K562 (cell line): ENCODE results near the gene LEO1. TPM values are rescaled to one million over a fixed set of nuclear protein-coding genes. Genes with fewer than 3 reads are reported as not detected.
A peak's percentile ranks its signal among the peaks of the same experiment; 100 is the strongest.

ENCODE experiments used
- ATAC-seq: fragments of 200-7000 bp; cut with Tn5 transposase; 3 replicates; pipeline ENCODE4 v1.9.1; 2020; ENCODE audit warnings: moderate library complexity
- BruUV-seq: library from RNA; stranded (reverse); fragments of 400-500 nt; replicated peaks from 2 replicates; lab custom pipeline; 2021; lab: Mats Ljungman, UMichigan
- CTCF ChIA-PET: fragments of 300-600 bp; formaldehyde crosslinking; extraction: SDS; loops from one replicate; lab custom pipeline; 2021; ENCODE audit warnings: low intra/inter-chr PET ratio; lab: Yijun Ruan, JAX
- POLR2A ChIA-PET: fragments of 300-600, 350-650 bp; sonication (Branson Sonifier 250); formaldehyde crosslinking; extraction: SDS; loops from one replicate; lab custom pipeline; 2021; ENCODE audit warnings: antibody characterized with exemption, inconsistent platforms; lab: Yijun Ruan, JAX
- DNase-seq, 4 experiments: peaks; one replicate each; pipeline versions ENCODE4 v3.0.0 to v3.0.0-alpha.2; 2011 to 2018; ENCODE audit warnings: low spot score in 3 of 4, mixed read lengths in 3 of 4; ENCODE audit errors: extremely low read depth in 1 of 4
- FAIRE-seq: peaks from 2 replicates; lab custom pipeline; 2011; peaks lifted over from hg19 to GRCh38; lab: Jason Lieb, UNC
- H2AFZ ChIP-seq: 2 replicates; pipeline ENCODE4 v1.6.0; 2011; ENCODE audit warnings: low read depth, low read length, control low read depth, inconsistent platforms
- H3K27ac ChIP-seq: fragments of 200-600 bp; 3 replicates; pipeline ENCODE4 v1.8.0; 2011; ENCODE audit warnings: low read depth, mild to moderate bottlenecking, control low read depth, inconsistent platforms, low read length, moderate library complexity, mixed read lengths; ENCODE audit errors: extremely low read depth
- H3K27me3 ChIP-seq, 2 experiments: fragments of 300-600 bp in 1 of 2; 2 replicates in 1 of 2; 3 replicates in 1 of 2; pipeline versions ENCODE4 v1.6.0 to v1.8.0; 2011; ENCODE audit warnings: inconsistent platforms in 2 of 2, low read length in 2 of 2, mild to moderate bottlenecking in 1 of 2, mixed read lengths in 1 of 2, moderate library complexity in 1 of 2; ENCODE audit not compliant: control insufficient read depth in 2 of 2, insufficient read depth in 2 of 2
- H3K36me3 ChIP-seq: fragments of 300-600 bp; 3 replicates; pipeline ENCODE4 v1.8.0; 2011; ENCODE audit warnings: mild to moderate bottlenecking, low read length, inconsistent platforms; ENCODE audit not compliant: control insufficient read depth, insufficient read depth
- H3K4me1 ChIP-seq, 2 experiments: fragments of 200-600 bp in 1 of 2; replicated peaks in 1 of 2; 2 replicates in 1 of 2; 3 replicates in 1 of 2; pipeline versions ENCODE4 v1.5.1 to v1.8.0; 2011; ENCODE audit warnings: inconsistent platforms in 2 of 2, low read length in 2 of 2, mild to moderate bottlenecking in 1 of 2, mixed read lengths in 1 of 2, moderate library complexity in 1 of 2; ENCODE audit not compliant: control insufficient read depth in 2 of 2, insufficient read depth in 2 of 2
- H3K4me2 ChIP-seq: 2 replicates; pipeline ENCODE4 v1.6.1; 2011; ENCODE audit warnings: low read length, control low read depth, inconsistent platforms, mixed read lengths; ENCODE audit not compliant: insufficient read depth
- H3K4me3 ChIP-seq: fragments of 200-600 bp; sonication (generic), shearing (Covaris generic); 2 replicates; pipeline ENCODE4 v1.5.1; 2016; ENCODE audit warnings: control low read depth, inconsistent platforms
- H3K79me2 ChIP-seq: fragments of 200-600 bp; 3 replicates; pipeline ENCODE4 v1.8.0; 2011; ENCODE audit warnings: low read length, inconsistent platforms; ENCODE audit not compliant: control insufficient read depth, insufficient read depth
- H3K9ac ChIP-seq, 2 experiments: 2 replicates each; pipeline versions ENCODE4 v1.6.0 to v1.6.1; 2011; ENCODE audit warnings: low read depth in 2 of 2, low read length in 2 of 2, control low read depth in 1 of 2, inconsistent platforms in 1 of 2, mild to moderate bottlenecking in 1 of 2, mixed read lengths in 1 of 2; ENCODE audit not compliant: insufficient read depth in 1 of 2
- H3K9me1 ChIP-seq: one replicate; pipeline ENCODE4 v1.6.0; 2011; ENCODE audit warnings: inconsistent platforms, mild to moderate bottlenecking, low read length, moderate library complexity; ENCODE audit not compliant: control insufficient read depth, insufficient read depth
- H3K9me3 ChIP-seq: replicated peaks from 2 replicates; pipeline ENCODE4 v1.5.1; 2011; ENCODE audit warnings: low read depth, low read length, inconsistent platforms; ENCODE audit not compliant: control insufficient read depth, insufficient read depth
- H4K20me1 ChIP-seq: replicated peaks from 2 replicates; pipeline ENCODE4 v1.6.1; 2011; ENCODE audit warnings: low read length, inconsistent platforms, mixed read lengths; ENCODE audit not compliant: control insufficient read depth, insufficient read depth
- ATF3 ChIP-seq, 2 experiments: fragments of 450-650 bp in 1 of 2; sonication (generic) in 1 of 2; formaldehyde crosslinking in 1 of 2; IDR thresholded peaks in 1 of 2; conservative IDR thresholded peaks in 1 of 2; 2 replicates each; pipeline versions ENCODE4 v1.6.1 to v1.8.1; 2016 to 2023; ENCODE audit warnings: mild to moderate bottlenecking in 2 of 2, moderate library complexity in 2 of 2, inconsistent platforms in 1 of 2, missing genetic modification reagents in 1 of 2
- CEBPB ChIP-seq: fragments of 450-650 bp; IDR thresholded peaks from 2 replicates; pipeline ENCODE4 v1.6.1; 2016; ENCODE audit warnings: missing genetic modification characterization, missing compliant biosample characterization
- CEBPG ChIP-seq, 3 experiments: fragments of 200-800 bp in 1 of 3; sonication (Bioruptor generic) in 1 of 3; sonication (generic) in 1 of 3; formaldehyde crosslinking in 1 of 3; IDR thresholded peaks in 2 of 3; conservative IDR thresholded peaks in 1 of 3; 2 replicates each; pipeline versions ENCODE4 v1.6.1 to v1.8.0; 2016 to 2022; ENCODE audit warnings: missing compliant biosample characterization in 2 of 3, missing genetic modification characterization in 2 of 3, mild to moderate bottlenecking in 1 of 3, missing genetic modification reagents in 1 of 3
- GATAD2A ChIP-seq: fragments of 450-650 bp; IDR thresholded peaks from 2 replicates; pipeline ENCODE4 v1.6.1; 2017
- HMBOX1 ChIP-seq: sonication (generic); IDR thresholded peaks from 2 replicates; pipeline ENCODE4 v1.6.1; 2016
- TRIM24 ChIP-seq, 2 experiments: fragments of 450-650 bp; IDR thresholded peaks; 2 replicates each; pipeline ENCODE4 v1.6.1; 2016
- WGBS: fragments of 100-300 bp; shearing (Covaris generic); methylation state at CpG from one replicate; pipeline ENCODE4 v1.1.6; 2016; ENCODE audit warnings: low coverage, mixed read lengths; ENCODE audit not compliant: insufficient coverage; ENCODE audit errors: missing lambda C conversion rate; 5-methylcytosine and 5-hydroxymethylcytosine counted together
- in situ Hi-C: fragments of 300-500 bp; cut with MboI; formaldehyde crosslinking; loops from 4 replicates; pipeline ENCODE4 v1.15.0; 2018; ENCODE audit warnings: inconsistent platforms, mixed read lengths
- intact Hi-C: fragments of 100-400 bp; cut with micrococcal nuclease; formaldehyde crosslinking; loops from 2 replicates; pipeline ENCODE4 v1.14.2; 2022
- polyA plus RNA-seq, 8 experiments: library from polyadenylated mRNA; depleted of rRNA in 4 of 8; stranded (reverse) in 5 of 8; unstranded in 3 of 8; fragments of >200 nt; fragmentation: Nextera tagmentation in 2 of 8; fragmentation: Illumina TruSeq in 1 of 8; extraction: Ambion mirVana in 2 of 8; extraction: Trizol in 1 of 8; gene quantifications; 2 replicates each; pipeline versions ENCODE4 v1.2.1 to v1.2.3, GENCODE V29; 2011 to 2014; ENCODE audit warnings: inconsistent platforms in 1 of 8, missing spikeins in 1 of 8
- total RNA-seq, 7 experiments: library from RNA; depleted of rRNA in 6 of 7; stranded (reverse); fragments of >200 nt in 6 of 7; fragmentation: Illumina TruSeq in 2 of 7; extraction: Trizol in 2 of 7; gene quantifications; 2 replicates each; pipeline versions ENCODE4 v1.2.1 to v1.2.3, GENCODE V29; 2011 to 2021; ENCODE audit warnings: low replicate concordance in 1 of 7

LEO1 gene
- total and polyA plus RNA-seq, 9 of the 15 experiments (the other 6 are each of a cell fraction or from before 2014, with no cell fraction given) = 8.4 to 48.3 (median 37.9) TPM

GRCh38 chr15:52003710-52004109, 32.1 kb upstream of the LEO1 start:
- Histone ChIP-seq H3K9ac (no peak overlapping the region), H2AFZ (no peak overlapping the region), H3K4me1 (peaks cover 9 to 30% of the 10 kb centered on the region in 2 experiments; a peak in 4 of 5 replicates), H3K4me2 (no peak overlapping the region), H3K9me1 (no peaks in the 10 kb centered on the region), H4K20me1 (no peaks in the 10 kb centered on the region), H3K79me2 (no peaks in the 10 kb centered on the region), H3K9me3 (no peaks in the 10 kb centered on the region), H3K36me3 (no peaks in the 10 kb centered on the region), H3K27me3 (no peaks in the 10 kb centered on the region), H3K27ac (no peak overlapping the region), H3K4me3 (no peak overlapping the region)
- BruUV-seq = no TSS peak
- ChIA-PET CTCF (no interaction called here), POLR2A (interaction anchor here (0.7 to 1.1 kb wide), 3 partner anchors 11 to 125 kb away, joined by 3 to 4 read pairs (median 3); no protein-coding TSS in a partner anchor)
- no peak for FAIRE-seq
- DNase-seq = no peak
- WGBS = 33% methylated on average over 1 of the region's 1 CpG
- in situ Hi-C loops (no loop called here), intact Hi-C loops (no loop called here)
- no peak for ATAC-seq
- no peak for TF ChIP-seq GATAD2A
- TF ChIP-seq TRIM24 (IDR thresholded peaks at IDR 0.05) = peak in 1 of 2 experiments; percentile 25; a peak in 1 of 4 replicates
- peak; percentile 56; the same call in 1 of the 2 replicates for TF ChIP-seq ATF3 (IDR thresholded peaks at IDR 0.05)
- TF ChIP-seq ATF3 (CRISPR knock-in tag; conservative IDR thresholded peaks at IDR 0.05) = no peak
- no peak for TF ChIP-seq HMBOX1
- peak; percentile 27; the same call in 1 of the 2 replicates for TF ChIP-seq CEBPB
- no peak for TF ChIP-seq CEBPG (CRISPR knock-in tag; IDR thresholded peaks at IDR 0.05)
- TF ChIP-seq CEBPG (tag; conservative IDR thresholded peaks at IDR 0.05 in 1 of 2, IDR thresholded peaks at IDR 0.05 in 1 of 2) = peak; percentile 52 to 86
- TF ChIP-seq, all 486 proteins: peak for 4
